CD14-positive monocyte (primary cell): Measurements from ENCODE around the gene MSGN1. TPM values are rescaled to one million over a fixed set of nuclear protein-coding genes. Genes with fewer than 3 reads are reported as not detected.

Experiments
- DNase-seq, 3 donors: peaks; one replicate each; pipeline ENCODE4 v3.0.0-alpha.2; 2011 to 2022
- H2AFZ ChIP-seq: 2 replicates; pipeline ENCODE4 v1.6.0; 2012; ENCODE audit warnings: mild to moderate bottlenecking, low read depth, low read length, inconsistent platforms; ENCODE audit not compliant: insufficient read depth, poor library complexity, severe bottlenecking
- H3K27ac ChIP-seq, 2 donors: 1 replicate in 1 of 2; 2 replicates in 1 of 2; pipeline ENCODE4 v1.5.1; 2012 to 2013; ENCODE audit warnings: low read length in 2 of 2, control low read depth in 1 of 2, inconsistent platforms in 1 of 2, low read depth in 1 of 2, mild to moderate bottlenecking in 1 of 2
- H3K27me3 ChIP-seq, 2 donors: one replicate each; pipeline versions ENCODE4 v1.6.0 to v1.6.1; 2011 to 2013; ENCODE audit warnings: low read length in 2 of 2; ENCODE audit not compliant: control insufficient read depth in 2 of 2, insufficient read depth in 2 of 2
- H3K36me3 ChIP-seq, 2 donors: replicated peaks in 1 of 2; 1 replicate in 1 of 2; 2 replicates in 1 of 2; pipeline versions ENCODE4 v1.5.1 to v1.6.1; 2012 to 2013; ENCODE audit warnings: low read length in 2 of 2, control low read depth in 1 of 2, inconsistent platforms in 1 of 2, mild to moderate bottlenecking in 1 of 2; ENCODE audit not compliant: insufficient read depth in 2 of 2, control insufficient read depth in 1 of 2
- H3K4me1 ChIP-seq, 2 donors: 1 replicate in 1 of 2; 2 replicates in 1 of 2; pipeline versions ENCODE4 v1.5.1 to v1.6.1; 2012 to 2013; ENCODE audit warnings: low read length in 2 of 2, control low read depth in 1 of 2, inconsistent platforms in 1 of 2, mild to moderate bottlenecking in 1 of 2, moderate library complexity in 1 of 2; ENCODE audit not compliant: insufficient read depth in 2 of 2, control insufficient read depth in 1 of 2
- H3K4me2 ChIP-seq: replicated peaks from 2 replicates; pipeline ENCODE3; 2012; ENCODE audit warnings: low read length, moderate library complexity, mild to moderate bottlenecking; ENCODE audit not compliant: poor library complexity, severe bottlenecking; ENCODE audit errors: extremely low read depth
- H3K4me3 ChIP-seq, 3 experiments: fragments of 200-600 bp in 1 of 3; sonication (generic) in 1 of 3; replicated peaks in 1 of 3; 1 replicate in 2 of 3; 2 replicates in 1 of 3; pipeline ENCODE4 v1.5.1; 2011 to 2013; ENCODE audit warnings: low read length in 3 of 3, mild to moderate bottlenecking in 3 of 3, control low read depth in 2 of 3, low read depth in 2 of 3, inconsistent platforms in 1 of 3, moderate library complexity in 1 of 3
- H3K79me2 ChIP-seq: 2 replicates; pipeline ENCODE4 v1.6.0; 2012; ENCODE audit warnings: mild to moderate bottlenecking, control low read depth, inconsistent platforms, low read length, moderate library complexity; ENCODE audit not compliant: insufficient read depth
- H3K9ac ChIP-seq: 2 replicates; pipeline ENCODE4 v1.6.0; 2017; ENCODE audit warnings: low read length, mild to moderate bottlenecking; ENCODE audit not compliant: insufficient read depth, poor library complexity, severe bottlenecking
- H3K9me3 ChIP-seq, 2 donors: replicated peaks in 1 of 2; 1 replicate in 1 of 2; 2 replicates in 1 of 2; pipeline versions ENCODE4 v1.5.1 to v1.6.1; 2012 to 2013; ENCODE audit warnings: low read length in 2 of 2, control low read depth in 1 of 2; ENCODE audit not compliant: control insufficient read depth in 1 of 2, insufficient read depth in 1 of 2
- H4K20me1 ChIP-seq: 2 replicates; pipeline ENCODE4 v1.6.0; 2012; ENCODE audit warnings: mild to moderate bottlenecking, low read length, control low read depth, moderate library complexity; ENCODE audit not compliant: insufficient read depth
- H3K27ac Mint-ChIP-seq, 7 donors: one replicate each; pipeline ENCODE4 v1.8.0; 2020; ENCODE audit warnings: mild to moderate bottlenecking in 7 of 7, mixed read lengths in 7 of 7, moderate library complexity in 6 of 7, inconsistent platforms in 2 of 7
- H3K27me3 Mint-ChIP-seq, 3 donors: one replicate each; pipeline ENCODE4 v1.8.0; 2021 to 2022; ENCODE audit warnings: low read depth in 3 of 3, mild to moderate bottlenecking in 3 of 3, mixed read lengths in 3 of 3, moderate library complexity in 3 of 3, inconsistent platforms in 1 of 3
- H3K36me3 Mint-ChIP-seq, 2 donors: one replicate each; pipeline ENCODE4 v1.8.0; 2020; ENCODE audit warnings: mixed read lengths in 2 of 2, inconsistent platforms in 1 of 2, mild to moderate bottlenecking in 1 of 2
- H3K4me1 Mint-ChIP-seq: one replicate; pipeline ENCODE4 v1.8.0; 2020; ENCODE audit warnings: mild to moderate bottlenecking, mixed read lengths
- H3K4me3 Mint-ChIP-seq, 2 donors: one replicate each; pipeline ENCODE4 v1.8.0; 2020; ENCODE audit warnings: mild to moderate bottlenecking in 2 of 2, mixed read lengths in 2 of 2, moderate library complexity in 1 of 2
- H3K9me3 Mint-ChIP-seq, 7 donors: one replicate each; pipeline ENCODE4 v1.8.0; 2020 to 2022; ENCODE audit warnings: mixed read lengths in 7 of 7, mild to moderate bottlenecking in 6 of 7, moderate library complexity in 6 of 7, inconsistent platforms in 2 of 7
- WGBS: methylation state at CpG from one replicate; pipeline ENCODE4 v1.1.5; 2013; ENCODE audit warnings: missing lambda C conversion rate; ENCODE audit not compliant: insufficient coverage; 5-methylcytosine and 5-hydroxymethylcytosine counted together
- intact Hi-C, 2 donors: fragments of 100-400 bp; cut with micrococcal nuclease; formaldehyde crosslinking; loops; one replicate each; pipeline versions ENCODE4 v1.15.0 to v1.15.1; 2023
- polyA plus RNA-seq, 3 donors: library from polyadenylated mRNA; depleted of rRNA in 1 of 3; unstranded in 2 of 3; stranded (reverse) in 1 of 3; fragments of 300-500 nt in 2 of 3; fragments of >200 nt in 1 of 3; fragmentation: Illumina TruSeq in 2 of 3; gene quantifications; 1 replicate in 2 of 3; 2 replicates in 1 of 3; pipeline ENCODE4 v1.2.3, GENCODE V29; 2012 to 2021
- TF ChIP-seq, protein P1 (sequence below): fragments of 200-600 bp; IDR thresholded peaks from one replicate; pipeline ENCODE4 v1.8.0; 2022; ENCODE audit warnings: antibody characterized with exemption, mild to moderate bottlenecking

The MSGN1 gene
- polyA plus RNA-seq, 3 donors, result not detected

DNA sequence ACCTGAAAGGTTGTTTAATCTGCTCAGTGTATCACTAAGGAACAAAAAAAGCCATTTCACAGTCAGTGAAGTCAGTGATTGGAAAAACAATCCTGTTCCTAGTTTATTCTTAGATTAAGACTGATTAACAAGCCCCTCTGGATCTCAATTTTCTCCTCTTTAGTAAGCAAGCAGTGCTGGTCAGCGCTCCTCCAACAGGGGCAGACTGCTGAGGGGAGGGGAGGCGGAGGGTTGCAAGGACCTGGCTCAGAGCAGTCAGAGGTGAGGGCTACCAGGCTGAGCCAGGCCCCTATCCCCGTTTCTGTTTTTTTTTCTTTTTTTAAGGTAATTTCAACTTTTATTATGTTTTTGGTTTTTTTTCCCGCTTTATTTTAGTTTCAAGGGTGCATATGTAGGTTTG, 37.5 kb downstream of the MSGN1 start:
- Histone ChIP-seq H3K4me2 (no peak overlapping the region), H3K9ac (no peak overlapping the region), H3K79me2 (no peaks in the 10 kb centered on the region), H3K4me1 (no peaks in the 10 kb centered on the region), H4K20me1 (no peaks in the 10 kb centered on the region), H3K27me3 (peaks cover 4 to 5% of the 10 kb centered on the region in 2 donors), H3K9me3 (no peaks in the 10 kb centered on the region), H3K36me3 (no peaks in the 10 kb centered on the region), H3K27ac (no peak overlapping the region), H2AFZ (no peak overlapping the region), H3K4me3 (no peak overlapping the region)
- TF ChIP-seq, protein P1, sequence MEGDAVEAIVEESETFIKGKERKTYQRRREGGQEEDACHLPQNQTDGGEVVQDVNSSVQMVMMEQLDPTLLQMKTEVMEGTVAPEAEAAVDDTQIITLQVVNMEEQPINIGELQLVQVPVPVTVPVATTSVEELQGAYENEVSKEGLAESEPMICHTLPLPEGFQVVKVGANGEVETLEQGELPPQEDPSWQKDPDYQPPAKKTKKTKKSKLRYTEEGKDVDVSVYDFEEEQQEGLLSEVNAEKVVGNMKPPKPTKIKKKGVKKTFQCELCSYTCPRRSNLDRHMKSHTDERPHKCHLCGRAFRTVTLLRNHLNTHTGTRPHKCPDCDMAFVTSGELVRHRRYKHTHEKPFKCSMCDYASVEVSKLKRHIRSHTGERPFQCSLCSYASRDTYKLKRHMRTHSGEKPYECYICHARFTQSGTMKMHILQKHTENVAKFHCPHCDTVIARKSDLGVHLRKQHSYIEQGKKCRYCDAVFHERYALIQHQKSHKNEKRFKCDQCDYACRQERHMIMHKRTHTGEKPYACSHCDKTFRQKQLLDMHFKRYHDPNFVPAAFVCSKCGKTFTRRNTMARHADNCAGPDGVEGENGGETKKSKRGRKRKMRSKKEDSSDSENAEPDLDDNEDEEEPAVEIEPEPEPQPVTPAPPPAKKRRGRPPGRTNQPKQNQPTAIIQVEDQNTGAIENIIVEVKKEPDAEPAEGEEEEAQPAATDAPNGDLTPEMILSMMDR, result no peak
- 100% methylated on average over 1 of the region's 4 CpGs for WGBS
- H3K36me3 Mint-ChIP-seq, result no peaks in the 10 kb centered on the region
- intact Hi-C loops, result loop anchor here in 1 of 2 donors (5.0 kb wide), 1 partner anchor 524 kb away; no protein-coding TSS in a partner anchor
- peaks cover 1 to 26% (median 12%) of the 10 kb centered on the region in 3 donors for H3K27me3 Mint-ChIP-seq
- H3K4me3 Mint-ChIP-seq, result no peak overlapping the region
- peaks cover 0 to 6% (median 0%) of the 10 kb centered on the region in 7 donors for H3K9me3 Mint-ChIP-seq
- no peak overlapping the region for H3K27ac Mint-ChIP-seq
- DNase-seq, result no peak
- H3K4me1 Mint-ChIP-seq, result peaks cover 1% of the 10 kb centered on the region

DNA sequence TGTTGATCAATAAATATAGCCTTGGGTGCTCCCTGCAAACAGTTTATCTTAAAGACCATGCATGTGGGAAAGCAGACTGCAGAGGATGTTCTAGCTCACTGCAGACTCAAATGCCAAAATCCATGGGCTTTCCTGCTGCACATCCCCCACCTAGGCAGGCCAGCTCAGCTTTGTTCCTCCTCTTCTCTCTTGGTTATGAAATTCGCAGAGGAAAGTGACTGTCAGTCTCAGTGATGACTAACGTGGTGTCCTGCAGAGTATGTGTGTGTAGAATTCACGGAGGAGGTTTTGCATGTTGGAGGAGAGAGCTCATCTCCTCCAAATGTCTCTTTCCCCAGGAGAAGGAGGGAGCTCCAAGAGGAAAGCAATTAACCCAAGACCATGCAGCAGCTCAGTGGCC, 40.8 kb downstream of the MSGN1 start:
- TF ChIP-seq, protein P1, result no peak
- H3K27ac Mint-ChIP-seq, result no peak overlapping the region
- no CpG with 5 or more reads among the region's 3 CpGs for WGBS

More for the DNA sequence above, 40.8 kb downstream of the MSGN1 start:
- Mint-ChIP-seq H3K4me3 (no peak overlapping the region), H3K36me3 (no peaks in the 10 kb centered on the region), H3K27me3 (peaks cover 1 to 27% (median 10%) of the 10 kb centered on the region in 3 donors), H3K4me1 (peaks cover 3% of the 10 kb centered on the region), H3K9me3 (peaks cover 0 to 6% (median 0%) of the 10 kb centered on the region in 7 donors)
- Histone ChIP-seq H3K36me3 (no peaks in the 10 kb centered on the region), H3K4me1 (no peaks in the 10 kb centered on the region), H3K9me3 (no peaks in the 10 kb centered on the region), H3K9ac (no peak overlapping the region), H3K4me3 (no peak overlapping the region), H3K4me2 (no peak overlapping the region), H3K27me3 (peaks cover 4 to 5% of the 10 kb centered on the region in 2 donors), H3K27ac (no peak overlapping the region), H4K20me1 (no peaks in the 10 kb centered on the region), H3K79me2 (no peaks in the 10 kb centered on the region), H2AFZ (no peak overlapping the region)
- intact Hi-C loops, result no loop called here
- DNase-seq, result no peak
